Endodermal cell (in vitro differentiated cells): Measurements from ENCODE around the gene CTR9. TPM values are rescaled to one million over a fixed set of nuclear protein-coding genes. Genes with fewer than 3 reads are reported as not detected.

Experiments used
- DNase-seq: peaks from one replicate; pipeline ENCODE4 v3.0.0-alpha.2; 2017
- H3K27ac ChIP-seq: 2 replicates; pipeline ENCODE4 v1.5.1; 2013; ENCODE audit warnings: mild to moderate bottlenecking, low read depth, low read length, moderate library complexity
- H3K27me3 ChIP-seq: 2 replicates; pipeline ENCODE4 v1.6.1; 2013; ENCODE audit warnings: mild to moderate bottlenecking, low read length, moderate library complexity; ENCODE audit not compliant: insufficient read depth, control insufficient read depth, poor library complexity, severe bottlenecking
- H3K36me3 ChIP-seq: 2 replicates; pipeline ENCODE4 v1.7.0; 2013; ENCODE audit warnings: mild to moderate bottlenecking, low read length, moderate library complexity; ENCODE audit not compliant: control insufficient read depth, insufficient read depth
- H3K4me1 ChIP-seq: one replicate; pipeline ENCODE4 v1.7.0; 2013; ENCODE audit warnings: low read length; ENCODE audit not compliant: control insufficient read depth, insufficient read depth
- H3K4me3 ChIP-seq: 2 replicates; pipeline ENCODE4 v1.5.1; 2013; ENCODE audit warnings: mild to moderate bottlenecking, low read length, moderate library complexity
- H3K9ac ChIP-seq: 2 replicates; pipeline ENCODE4 v1.6.1; 2013; ENCODE audit warnings: mild to moderate bottlenecking, low read length, moderate library complexity; ENCODE audit not compliant: poor library complexity, severe bottlenecking; ENCODE audit errors: extremely low read depth
- H3K9me3 ChIP-seq: 2 replicates; pipeline ENCODE4 v1.6.1; 2013; ENCODE audit warnings: mild to moderate bottlenecking, low read length, moderate library complexity; ENCODE audit not compliant: control insufficient read depth
- H3K27ac Mint-ChIP-seq: 2 replicates; pipeline ENCODE4 v1.8.0; 2020; ENCODE audit warnings: mixed read lengths
- H3K27me3 Mint-ChIP-seq: 2 replicates; pipeline ENCODE4 v1.8.0; 2021; ENCODE audit warnings: mild to moderate bottlenecking, mixed read lengths; ENCODE audit not compliant: insufficient read depth
- H3K36me3 Mint-ChIP-seq: 2 replicates; pipeline ENCODE4 v1.8.0; 2020; ENCODE audit warnings: low read depth, mixed read lengths
- H3K4me1 Mint-ChIP-seq: 2 replicates; pipeline ENCODE4 v1.8.0; 2020; ENCODE audit warnings: mixed read lengths
- H3K4me3 Mint-ChIP-seq: 2 replicates; pipeline ENCODE4 v1.8.0; 2020; ENCODE audit warnings: mild to moderate bottlenecking, moderate library complexity, mixed read lengths
- H3K9me3 Mint-ChIP-seq: 2 replicates; pipeline ENCODE4 v1.8.0; 2020; ENCODE audit warnings: mild to moderate bottlenecking, mixed read lengths
- WGBS, 2 experiments: methylation state at CpG; one replicate each; pipeline versions ENCODE4 v1.1.5 to v1.1.7; 2013; ENCODE audit warnings: missing lambda C conversion rate in 2 of 2, mixed read lengths in 1 of 2; ENCODE audit not compliant: insufficient coverage in 1 of 2, insufficient read length in 1 of 2; 5-methylcytosine and 5-hydroxymethylcytosine counted together
- total RNA-seq, 2 donors: library from RNA; stranded (reverse); fragmentation: NEBNext Ultra II Directional in 1 of 2; extraction: Animal tissue kit (Norgen Biotek cat#: 25700) in 1 of 2; gene quantifications; 2 replicates in 1 of 2; 3 replicates in 1 of 2; pipeline ENCODE4 v1.2.1, GENCODE V29; 2021
- TF ChIP-seq, protein P1 (sequence below): fragments of 200-600 bp; sonication (generic); conservative IDR thresholded peaks from 2 replicates; pipeline ENCODE4 v1.5.0; 2021; ENCODE audit warnings: antibody characterized with exemption, mild to moderate bottlenecking

The CTR9 gene
- total RNA-seq, 2 donors from 2014 or later = 32.7 to 37.5 TPM

DNA sequence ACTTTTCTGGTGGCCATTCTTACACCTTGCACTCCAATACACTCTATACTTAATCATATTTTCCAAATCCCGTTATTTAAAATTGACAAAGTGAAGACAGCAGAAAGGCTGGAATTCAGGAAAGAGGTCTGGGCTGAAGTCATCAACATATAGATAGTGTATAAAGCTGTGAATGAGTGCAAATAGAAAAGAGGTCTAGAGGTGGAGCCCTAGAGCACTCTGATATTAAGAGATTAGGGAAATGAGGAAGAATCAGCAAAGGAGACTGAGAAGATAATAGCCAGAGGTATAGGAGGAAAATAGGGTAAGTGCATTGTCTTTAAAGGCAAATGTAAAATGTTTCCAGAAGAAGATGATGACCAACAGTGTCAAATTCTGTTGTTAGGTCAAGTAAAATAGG lies 7.9 kb downstream of the CTR9 start:
- H3K27me3 ChIP-seq = no peaks in the 10 kb centered on the region
- DNase-seq = no peak
- Mint-ChIP-seq H3K4me1 (no peaks in the 10 kb centered on the region), H3K4me3 (no peak overlapping the region), H3K27me3 (no peaks in the 10 kb centered on the region), H3K9me3 (no peaks in the 10 kb centered on the region), H3K36me3 (peaks cover 34% of the 10 kb centered on the region), H3K27ac (no peak overlapping the region)
- TF ChIP-seq, protein P1, sequence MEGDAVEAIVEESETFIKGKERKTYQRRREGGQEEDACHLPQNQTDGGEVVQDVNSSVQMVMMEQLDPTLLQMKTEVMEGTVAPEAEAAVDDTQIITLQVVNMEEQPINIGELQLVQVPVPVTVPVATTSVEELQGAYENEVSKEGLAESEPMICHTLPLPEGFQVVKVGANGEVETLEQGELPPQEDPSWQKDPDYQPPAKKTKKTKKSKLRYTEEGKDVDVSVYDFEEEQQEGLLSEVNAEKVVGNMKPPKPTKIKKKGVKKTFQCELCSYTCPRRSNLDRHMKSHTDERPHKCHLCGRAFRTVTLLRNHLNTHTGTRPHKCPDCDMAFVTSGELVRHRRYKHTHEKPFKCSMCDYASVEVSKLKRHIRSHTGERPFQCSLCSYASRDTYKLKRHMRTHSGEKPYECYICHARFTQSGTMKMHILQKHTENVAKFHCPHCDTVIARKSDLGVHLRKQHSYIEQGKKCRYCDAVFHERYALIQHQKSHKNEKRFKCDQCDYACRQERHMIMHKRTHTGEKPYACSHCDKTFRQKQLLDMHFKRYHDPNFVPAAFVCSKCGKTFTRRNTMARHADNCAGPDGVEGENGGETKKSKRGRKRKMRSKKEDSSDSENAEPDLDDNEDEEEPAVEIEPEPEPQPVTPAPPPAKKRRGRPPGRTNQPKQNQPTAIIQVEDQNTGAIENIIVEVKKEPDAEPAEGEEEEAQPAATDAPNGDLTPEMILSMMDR = peak; percentile 60
- H3K4me3 ChIP-seq = no peak overlapping the region
- no peaks in the 10 kb centered on the region for H3K4me1 ChIP-seq
- no peak overlapping the region for H3K27ac ChIP-seq
- peaks cover 86% of the 10 kb centered on the region for H3K36me3 ChIP-seq
- WGBS, 2 experiments = 80 to 85% methylated on average over 1 of the region's 1 CpG
- H3K9me3 ChIP-seq = no peaks in the 10 kb centered on the region
- H3K9ac ChIP-seq = no peak overlapping the region

DNA sequence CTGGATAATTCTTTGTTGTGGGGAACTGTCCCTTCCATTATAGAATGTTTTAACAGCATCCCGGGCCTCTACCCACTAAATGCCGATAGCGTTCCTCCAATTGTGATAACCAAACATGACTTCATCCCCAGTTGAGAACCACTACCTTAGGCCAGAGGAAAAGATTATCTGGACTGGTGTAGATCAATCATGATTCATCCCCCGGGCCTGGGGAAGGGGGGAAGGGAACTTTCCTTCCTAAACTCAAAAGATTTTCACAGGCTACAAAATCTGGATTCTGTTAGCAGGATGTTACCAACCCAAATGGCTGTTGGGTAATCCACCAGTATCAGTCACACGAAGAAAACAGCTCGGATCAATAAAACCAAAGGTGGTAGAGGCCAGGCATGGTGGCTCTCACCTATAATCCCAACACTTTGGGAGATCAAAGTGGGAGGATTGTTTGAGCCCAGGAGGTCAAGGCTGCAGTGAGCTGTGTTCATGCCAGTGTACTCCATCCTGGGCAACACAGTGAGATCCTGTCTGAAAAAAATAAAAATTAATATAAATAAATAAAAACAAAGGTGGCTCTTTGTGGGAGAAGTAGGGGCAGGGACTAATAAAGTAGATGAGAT lies 10.1 kb downstream of the CTR9 start:
- no peaks in the 10 kb centered on the region for H3K9me3 Mint-ChIP-seq
- 89 to 90% methylated on average over 4 to 6 of the region's 6 CpGs for WGBS, 2 experiments
- H3K36me3 Mint-ChIP-seq = peaks cover 39% of the 10 kb centered on the region
- Histone ChIP-seq H3K9me3 (no peaks in the 10 kb centered on the region), H3K27ac (no peak overlapping the region), H3K9ac (no peak overlapping the region), H3K27me3 (no peaks in the 10 kb centered on the region), H3K36me3 (peaks cover 75% of the 10 kb centered on the region), H3K4me1 (no peaks in the 10 kb centered on the region), H3K4me3 (no peak overlapping the region)
- H3K4me3 Mint-ChIP-seq = no peak overlapping the region
- no peak overlapping the region for H3K27ac Mint-ChIP-seq
- no peaks in the 10 kb centered on the region for H3K4me1 Mint-ChIP-seq
- no peaks in the 10 kb centered on the region for H3K27me3 Mint-ChIP-seq
- TF ChIP-seq, protein P1 = no peak
- DNase-seq = no peak

DNA sequence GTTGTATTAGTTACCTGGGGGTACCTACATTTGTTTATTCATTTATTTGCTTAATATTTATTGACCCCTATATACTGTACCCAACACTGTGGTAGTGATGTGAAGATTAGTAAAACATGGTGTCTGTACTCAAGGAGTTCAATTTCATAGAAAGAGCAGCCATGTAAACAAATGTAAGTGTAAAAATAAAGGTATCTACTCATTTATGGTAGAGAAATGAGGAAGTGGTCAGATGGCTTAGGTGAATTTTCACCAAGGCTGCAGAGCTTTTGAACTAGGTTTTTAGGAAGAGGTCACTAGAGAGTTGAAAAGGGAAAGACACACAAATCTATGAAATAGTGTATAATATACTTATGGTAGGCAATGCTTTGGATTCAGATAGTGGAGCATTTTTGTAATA lies 11.1 kb downstream of the CTR9 start:
- H3K27ac ChIP-seq = no peak overlapping the region
- H3K9me3 ChIP-seq = no peaks in the 10 kb centered on the region
- H3K27me3 Mint-ChIP-seq = no peaks in the 10 kb centered on the region
- H3K4me3 ChIP-seq = no peak overlapping the region
- H3K4me3 Mint-ChIP-seq = no peak overlapping the region
- H3K9me3 Mint-ChIP-seq = no peaks in the 10 kb centered on the region
- peaks cover 3% of the 10 kb centered on the region for H3K4me1 Mint-ChIP-seq
- no peak overlapping the region for H3K27ac Mint-ChIP-seq
- H3K36me3 Mint-ChIP-seq = peaks cover 37% of the 10 kb centered on the region
- no peaks in the 10 kb centered on the region for H3K4me1 ChIP-seq
- no peaks in the 10 kb centered on the region for H3K27me3 ChIP-seq
- H3K9ac ChIP-seq = no peak overlapping the region
- peaks cover 68% of the 10 kb centered on the region for H3K36me3 ChIP-seq
- no peak for DNase-seq
- TF ChIP-seq, protein P1 = no peak
